Neural progenitor cell (in vitro differentiated cells): ENCODE measurements around the gene RNF144A. TPM values are rescaled to one million over a fixed set of nuclear protein-coding genes. Genes with fewer than 3 reads are reported as not detected.

Experiments used
- DNase-seq: peaks from one replicate; pipeline ENCODE4 v3.0.0-alpha.2; 2016; ENCODE audit warnings: low spot score
- H2AFZ ChIP-seq: fragments of 200-600 bp; sonication (generic); replicated peaks from 2 replicates; pipeline ENCODE4 v1.6.1; 2016; ENCODE audit warnings: antibody characterized with exemption
- H3F3A ChIP-seq: fragments of 200-600 bp; sonication (generic); 2 replicates; pipeline ENCODE4 v1.6.1; 2016; ENCODE audit warnings: antibody characterized with exemption, low read depth
- H3K27ac ChIP-seq: fragments of 200-600 bp; sonication (generic); 2 replicates; pipeline ENCODE4 v1.5.1; 2016; ENCODE audit warnings: mild to moderate bottlenecking
- H3K27me3 ChIP-seq: fragments of 200-600 bp; sonication (generic); 2 replicates; pipeline ENCODE4 v1.6.1; 2016; ENCODE audit warnings: mild to moderate bottlenecking, moderate library complexity
- H3K36me3 ChIP-seq: fragments of 200-600 bp; sonication (generic); 2 replicates; pipeline ENCODE4 v1.5.1; 2016
- H3K4me1 ChIP-seq: fragments of 200-600 bp; sonication (generic); 2 replicates; pipeline ENCODE4 v1.6.1; 2016; ENCODE audit warnings: mixed run types
- H3K4me2 ChIP-seq: fragments of 200-600 bp; sonication (generic); 2 replicates; pipeline ENCODE4 v1.6.1; 2016
- H3K4me3 ChIP-seq: fragments of 200-600 bp; sonication (generic); 2 replicates; pipeline ENCODE4 v1.5.1; 2016
- H3K79me2 ChIP-seq: fragments of 200-600 bp; sonication (generic); 2 replicates; pipeline ENCODE4 v1.6.1; 2016; ENCODE audit warnings: low read depth
- H3K9ac ChIP-seq: fragments of 200-600 bp; sonication (generic); 2 replicates; pipeline ENCODE4 v1.6.1; 2016
- H3K9me3 ChIP-seq: fragments of 200-600 bp; sonication (generic); 2 replicates; pipeline ENCODE4 v1.5.1; 2016; ENCODE audit warnings: low read depth
- H4K20me1 ChIP-seq: fragments of 200-600 bp; sonication (generic); 2 replicates; pipeline ENCODE4 v1.6.1; 2016; ENCODE audit warnings: low read depth
- H3K27ac Mint-ChIP-seq: 3 replicates; pipeline ENCODE4 v1.8.0; 2021; ENCODE audit warnings: mixed read lengths
- H3K27me3 Mint-ChIP-seq: 2 replicates; pipeline ENCODE4 v1.8.0; 2022; ENCODE audit warnings: low read depth, mild to moderate bottlenecking, inconsistent platforms, moderate library complexity, mixed read lengths; ENCODE audit not compliant: insufficient read depth
- H3K36me3 Mint-ChIP-seq: 3 replicates; pipeline ENCODE4 v1.8.0; 2021; ENCODE audit warnings: mixed read lengths
- H3K4me1 Mint-ChIP-seq: 3 replicates; pipeline ENCODE4 v1.8.0; 2021; ENCODE audit warnings: mixed read lengths
- H3K4me3 Mint-ChIP-seq: 3 replicates; pipeline ENCODE4 v1.8.0; 2021; ENCODE audit warnings: mild to moderate bottlenecking, moderate library complexity, mixed read lengths
- H3K9me3 Mint-ChIP-seq: 3 replicates; pipeline ENCODE4 v1.8.0; 2020; ENCODE audit warnings: mixed read lengths
- CTCF ChIP-seq: fragments of 200-600 bp; sonication (generic); IDR thresholded peaks from 2 replicates; pipeline ENCODE4 v1.5.1; 2017; ENCODE audit warnings: antibody characterized with exemption, mild to moderate bottlenecking
- EZH2 ChIP-seq: fragments of 200-600 bp; sonication (generic); IDR thresholded peaks from 2 replicates; pipeline ENCODE4 v1.6.1; 2017; ENCODE audit warnings: antibody characterized with exemption, mild to moderate bottlenecking, moderate library complexity
- EZH2phosphoT487 ChIP-seq: fragments of 200-600 bp; sonication (generic); IDR thresholded peaks from 2 replicates; pipeline ENCODE4 v1.6.1; 2017; ENCODE audit warnings: antibody characterized with exemption
- total RNA-seq: library from RNA; depleted of rRNA; stranded (reverse); fragments of >200 nt; gene quantifications from 2 replicates; pipeline ENCODE4 v1.2.3, GENCODE V29; 2015; ENCODE audit warnings: low replicate concordance

RNF144A gene
- total RNA-seq, 1 donor from 2014 or later = 32.0 TPM

GRCh38 chr2:7003895-7004294 lies 86.7 kb downstream of the RNF144A start:
- Mint-ChIP-seq H3K27ac (no peak overlapping the region), H3K36me3 (peaks cover 26% of the 10 kb centered on the region), H3K9me3 (no peaks in the 10 kb centered on the region), H3K4me1 (peaks cover 22% of the 10 kb centered on the region), H3K27me3 (peaks cover 5% of the 10 kb centered on the region), H3K4me3 (no peak overlapping the region)
- Histone ChIP-seq H3K27me3 (no peaks in the 10 kb centered on the region), H3K79me2 (no peaks in the 10 kb centered on the region), H3K27ac (no peak overlapping the region), H3K4me3 (no peak overlapping the region), H3F3A (no peaks in the 10 kb centered on the region), H3K9ac (no peak overlapping the region), H3K9me3 (no peaks in the 10 kb centered on the region), H3K4me2 (no peak overlapping the region), H3K36me3 (no peaks in the 10 kb centered on the region), H4K20me1 (no peaks in the 10 kb centered on the region), H3K4me1 (no peaks in the 10 kb centered on the region), H2AFZ (no peak overlapping the region)
- no peak for DNase-seq
- no peak for TF ChIP-seq CTCF
- TF ChIP-seq EZH2 = no peak
- no peak for TF ChIP-seq EZH2phosphoT487

GRCh38 chr2:7004636-7005035 lies 87.4 kb downstream of the RNF144A start:
- no peaks in the 10 kb centered on the region for H3K4me1 ChIP-seq
- no peaks in the 10 kb centered on the region for H3K9me3 ChIP-seq
- DNase-seq = no peak
- H3K79me2 ChIP-seq = no peaks in the 10 kb centered on the region
- no peaks in the 10 kb centered on the region for H3K36me3 ChIP-seq
- Mint-ChIP-seq H3K27me3 (peaks cover 5% of the 10 kb centered on the region), H3K9me3 (no peaks in the 10 kb centered on the region), H3K27ac (peak overlapping the region; percentile 17), H3K36me3 (peaks cover 25% of the 10 kb centered on the region), H3K4me1 (peaks cover 21% of the 10 kb centered on the region), H3K4me3 (no peak overlapping the region)
- H3K27ac ChIP-seq = no peak overlapping the region
- no peak overlapping the region for H3K4me3 ChIP-seq
- H4K20me1 ChIP-seq = no peaks in the 10 kb centered on the region
- no peaks in the 10 kb centered on the region for H3F3A ChIP-seq
- no peaks in the 10 kb centered on the region for H3K27me3 ChIP-seq
- H2AFZ ChIP-seq = no peak overlapping the region
- no peak overlapping the region for H3K9ac ChIP-seq
- TF ChIP-seq EZH2phosphoT487 = no peak
- TF ChIP-seq CTCF = no peak
- TF ChIP-seq EZH2 = no peak
- no peak overlapping the region for H3K4me2 ChIP-seq

- H3K27ac Mint-ChIP-seq = peak overlapping the region; percentile 92
- Histone ChIP-seq H3F3A (no peaks in the 10 kb centered on the region), H3K79me2 (no peaks in the 10 kb centered on the region), H3K4me2 (no peak overlapping the region), H3K4me1 (no peaks in the 10 kb centered on the region), H3K9ac (no peak overlapping the region), H3K27me3 (no peaks in the 10 kb centered on the region), H3K27ac (no peak overlapping the region), H4K20me1 (no peaks in the 10 kb centered on the region), H3K9me3 (no peaks in the 10 kb centered on the region), H3K36me3 (no peaks in the 10 kb centered on the region), H2AFZ (no peak overlapping the region), H3K4me3 (no peak overlapping the region)
- H3K36me3 Mint-ChIP-seq = peaks cover 30% of the 10 kb centered on the region
- H3K27me3 Mint-ChIP-seq = peaks cover 2% of the 10 kb centered on the region
- TF ChIP-seq CTCF (no peak), EZH2phosphoT487 (no peak), EZH2 (no peak)
- no peaks in the 10 kb centered on the region for H3K9me3 Mint-ChIP-seq
- no peak for DNase-seq
- H3K4me1 Mint-ChIP-seq = peaks cover 32% of the 10 kb centered on the region
- H3K4me3 Mint-ChIP-seq = no peak overlapping the region
Observed at GRCh38 chr2:7007488-7007845, 90.3 kb downstream of the RNF144A start.
